Measurements from ENCODE around the gene RAPGEF3. TPM values are rescaled to one million over a fixed set of nuclear protein-coding genes. Genes with fewer than 3 reads are reported as not detected.
A peak's percentile ranks its signal among the peaks of the same experiment; 100 is the strongest.

Gene RAPGEF3
- total and polyA plus RNA-seq, 2 of the 13 experiments (the other 11 are each of a cell fraction or from before 2014, with no cell fraction given): 0.07 TPM

DNA sequence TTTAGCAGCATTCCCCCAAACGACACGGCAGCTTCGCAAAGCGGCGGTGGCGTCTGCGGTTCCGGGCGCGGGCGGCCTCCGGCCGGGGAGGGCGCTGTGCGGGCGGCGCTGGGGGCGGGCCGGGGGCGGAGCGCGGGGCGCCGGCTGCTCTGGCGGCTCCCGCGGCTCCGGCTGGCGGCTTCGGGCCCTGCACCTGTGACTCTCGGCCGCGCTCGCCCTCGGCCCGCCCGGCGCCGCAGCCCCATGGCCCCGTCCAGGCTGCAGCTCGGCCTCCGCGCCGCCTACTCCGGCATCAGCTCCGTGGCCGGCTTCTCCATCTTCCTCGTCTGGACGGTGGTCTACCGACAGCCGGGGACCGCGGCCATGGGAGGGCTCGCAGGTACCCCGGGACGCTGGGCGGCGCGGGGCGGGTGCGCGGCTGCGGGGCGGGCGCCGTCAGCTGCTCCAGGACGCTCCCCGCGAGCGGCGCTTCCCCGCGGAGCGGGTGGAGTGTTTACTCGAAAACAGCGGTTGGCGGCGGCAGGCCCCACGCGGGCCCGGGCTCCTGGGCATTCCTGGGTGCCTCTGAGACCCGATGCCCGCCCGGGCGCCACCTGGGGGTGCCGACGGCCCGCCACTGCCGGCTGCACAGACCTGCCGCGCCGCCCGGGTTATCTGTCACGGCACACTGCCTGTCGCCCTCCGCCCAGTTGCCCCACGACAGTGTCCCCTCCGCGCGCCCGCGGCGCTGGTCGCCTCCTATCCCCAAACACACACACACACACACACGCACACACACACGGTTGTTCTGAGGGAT is 14.6 kb upstream of the RAPGEF3 start, which contains the start of gene SLC48A1 (continued):
- no peak for TF ChIP-seq ZNF264 (CRISPR knock-in tag; IDR thresholded peaks at IDR 0.05)
- TF ChIP-seq, protein P1, sequence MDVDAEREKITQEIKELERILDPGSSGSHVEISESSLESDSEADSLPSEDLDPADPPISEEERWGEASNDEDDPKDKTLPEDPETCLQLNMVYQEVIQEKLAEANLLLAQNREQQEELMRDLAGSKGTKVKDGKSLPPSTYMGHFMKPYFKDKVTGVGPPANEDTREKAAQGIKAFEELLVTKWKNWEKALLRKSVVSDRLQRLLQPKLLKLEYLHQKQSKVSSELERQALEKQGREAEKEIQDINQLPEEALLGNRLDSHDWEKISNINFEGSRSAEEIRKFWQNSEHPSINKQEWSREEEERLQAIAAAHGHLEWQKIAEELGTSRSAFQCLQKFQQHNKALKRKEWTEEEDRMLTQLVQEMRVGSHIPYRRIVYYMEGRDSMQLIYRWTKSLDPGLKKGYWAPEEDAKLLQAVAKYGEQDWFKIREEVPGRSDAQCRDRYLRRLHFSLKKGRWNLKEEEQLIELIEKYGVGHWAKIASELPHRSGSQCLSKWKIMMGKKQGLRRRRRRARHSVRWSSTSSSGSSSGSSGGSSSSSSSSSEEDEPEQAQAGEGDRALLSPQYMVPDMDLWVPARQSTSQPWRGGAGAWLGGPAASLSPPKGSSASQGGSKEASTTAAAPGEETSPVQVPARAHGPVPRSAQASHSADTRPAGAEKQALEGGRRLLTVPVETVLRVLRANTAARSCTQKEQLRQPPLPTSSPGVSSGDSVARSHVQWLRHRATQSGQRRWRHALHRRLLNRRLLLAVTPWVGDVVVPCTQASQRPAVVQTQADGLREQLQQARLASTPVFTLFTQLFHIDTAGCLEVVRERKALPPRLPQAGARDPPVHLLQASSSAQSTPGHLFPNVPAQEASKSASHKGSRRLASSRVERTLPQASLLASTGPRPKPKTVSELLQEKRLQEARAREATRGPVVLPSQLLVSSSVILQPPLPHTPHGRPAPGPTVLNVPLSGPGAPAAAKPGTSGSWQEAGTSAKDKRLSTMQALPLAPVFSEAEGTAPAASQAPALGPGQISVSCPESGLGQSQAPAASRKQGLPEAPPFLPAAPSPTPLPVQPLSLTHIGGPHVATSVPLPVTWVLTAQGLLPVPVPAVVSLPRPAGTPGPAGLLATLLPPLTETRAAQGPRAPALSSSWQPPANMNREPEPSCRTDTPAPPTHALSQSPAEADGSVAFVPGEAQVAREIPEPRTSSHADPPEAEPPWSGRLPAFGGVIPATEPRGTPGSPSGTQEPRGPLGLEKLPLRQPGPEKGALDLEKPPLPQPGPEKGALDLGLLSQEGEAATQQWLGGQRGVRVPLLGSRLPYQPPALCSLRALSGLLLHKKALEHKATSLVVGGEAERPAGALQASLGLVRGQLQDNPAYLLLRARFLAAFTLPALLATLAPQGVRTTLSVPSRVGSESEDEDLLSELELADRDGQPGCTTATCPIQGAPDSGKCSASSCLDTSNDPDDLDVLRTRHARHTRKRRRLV (CRISPR knock-in tag; IDR thresholded peaks at IDR 0.05): no peak
- TF ChIP-seq SMAD1 (CRISPR knock-in tag; IDR thresholded peaks at IDR 0.05; ENCODE audit: borderline replicate concordance, low read depth): no peak; the same call in 1 of the 2 replicates
- TF ChIP-seq PCBP1 (IDR thresholded peaks at IDR 0.05; ENCODE audit: borderline replicate concordance, low read depth, low read length): 0 out of 2 replicates have a peak, but pooled peaks have one; percentile 63
- TF ChIP-seq, protein P2, sequence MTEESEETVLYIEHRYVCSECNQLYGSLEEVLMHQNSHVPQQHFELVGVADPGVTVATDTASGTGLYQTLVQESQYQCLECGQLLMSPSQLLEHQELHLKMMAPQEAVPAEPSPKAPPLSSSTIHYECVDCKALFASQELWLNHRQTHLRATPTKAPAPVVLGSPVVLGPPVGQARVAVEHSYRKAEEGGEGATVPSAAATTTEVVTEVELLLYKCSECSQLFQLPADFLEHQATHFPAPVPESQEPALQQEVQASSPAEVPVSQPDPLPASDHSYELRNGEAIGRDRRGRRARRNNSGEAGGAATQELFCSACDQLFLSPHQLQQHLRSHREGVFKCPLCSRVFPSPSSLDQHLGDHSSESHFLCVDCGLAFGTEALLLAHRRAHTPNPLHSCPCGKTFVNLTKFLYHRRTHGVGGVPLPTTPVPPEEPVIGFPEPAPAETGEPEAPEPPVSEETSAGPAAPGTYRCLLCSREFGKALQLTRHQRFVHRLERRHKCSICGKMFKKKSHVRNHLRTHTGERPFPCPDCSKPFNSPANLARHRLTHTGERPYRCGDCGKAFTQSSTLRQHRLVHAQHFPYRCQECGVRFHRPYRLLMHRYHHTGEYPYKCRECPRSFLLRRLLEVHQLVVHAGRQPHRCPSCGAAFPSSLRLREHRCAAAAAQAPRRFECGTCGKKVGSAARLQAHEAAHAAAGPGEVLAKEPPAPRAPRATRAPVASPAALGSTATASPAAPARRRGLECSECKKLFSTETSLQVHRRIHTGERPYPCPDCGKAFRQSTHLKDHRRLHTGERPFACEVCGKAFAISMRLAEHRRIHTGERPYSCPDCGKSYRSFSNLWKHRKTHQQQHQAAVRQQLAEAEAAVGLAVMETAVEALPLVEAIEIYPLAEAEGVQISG (CRISPR knock-in tag; IDR thresholded peaks at IDR 0.05): peak; percentile 96
- TF ChIP-seq, protein P3, sequence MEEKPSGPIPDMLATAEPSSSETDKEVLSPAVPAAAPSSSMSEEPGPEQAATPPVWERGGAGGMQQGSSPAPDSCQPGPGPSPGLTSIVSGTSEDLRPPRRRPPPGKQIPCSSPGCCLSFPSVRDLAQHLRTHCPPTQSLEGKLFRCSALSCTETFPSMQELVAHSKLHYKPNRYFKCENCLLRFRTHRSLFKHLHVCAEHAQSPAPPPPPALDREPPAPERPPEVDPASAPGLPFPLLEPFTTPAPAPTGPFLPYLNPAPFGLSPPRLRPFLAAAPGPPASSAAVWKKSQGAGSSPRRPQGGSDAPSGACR (CRISPR knock-in tag; IDR thresholded peaks at IDR 0.05): no peak
- TF ChIP-seq, protein P4, sequence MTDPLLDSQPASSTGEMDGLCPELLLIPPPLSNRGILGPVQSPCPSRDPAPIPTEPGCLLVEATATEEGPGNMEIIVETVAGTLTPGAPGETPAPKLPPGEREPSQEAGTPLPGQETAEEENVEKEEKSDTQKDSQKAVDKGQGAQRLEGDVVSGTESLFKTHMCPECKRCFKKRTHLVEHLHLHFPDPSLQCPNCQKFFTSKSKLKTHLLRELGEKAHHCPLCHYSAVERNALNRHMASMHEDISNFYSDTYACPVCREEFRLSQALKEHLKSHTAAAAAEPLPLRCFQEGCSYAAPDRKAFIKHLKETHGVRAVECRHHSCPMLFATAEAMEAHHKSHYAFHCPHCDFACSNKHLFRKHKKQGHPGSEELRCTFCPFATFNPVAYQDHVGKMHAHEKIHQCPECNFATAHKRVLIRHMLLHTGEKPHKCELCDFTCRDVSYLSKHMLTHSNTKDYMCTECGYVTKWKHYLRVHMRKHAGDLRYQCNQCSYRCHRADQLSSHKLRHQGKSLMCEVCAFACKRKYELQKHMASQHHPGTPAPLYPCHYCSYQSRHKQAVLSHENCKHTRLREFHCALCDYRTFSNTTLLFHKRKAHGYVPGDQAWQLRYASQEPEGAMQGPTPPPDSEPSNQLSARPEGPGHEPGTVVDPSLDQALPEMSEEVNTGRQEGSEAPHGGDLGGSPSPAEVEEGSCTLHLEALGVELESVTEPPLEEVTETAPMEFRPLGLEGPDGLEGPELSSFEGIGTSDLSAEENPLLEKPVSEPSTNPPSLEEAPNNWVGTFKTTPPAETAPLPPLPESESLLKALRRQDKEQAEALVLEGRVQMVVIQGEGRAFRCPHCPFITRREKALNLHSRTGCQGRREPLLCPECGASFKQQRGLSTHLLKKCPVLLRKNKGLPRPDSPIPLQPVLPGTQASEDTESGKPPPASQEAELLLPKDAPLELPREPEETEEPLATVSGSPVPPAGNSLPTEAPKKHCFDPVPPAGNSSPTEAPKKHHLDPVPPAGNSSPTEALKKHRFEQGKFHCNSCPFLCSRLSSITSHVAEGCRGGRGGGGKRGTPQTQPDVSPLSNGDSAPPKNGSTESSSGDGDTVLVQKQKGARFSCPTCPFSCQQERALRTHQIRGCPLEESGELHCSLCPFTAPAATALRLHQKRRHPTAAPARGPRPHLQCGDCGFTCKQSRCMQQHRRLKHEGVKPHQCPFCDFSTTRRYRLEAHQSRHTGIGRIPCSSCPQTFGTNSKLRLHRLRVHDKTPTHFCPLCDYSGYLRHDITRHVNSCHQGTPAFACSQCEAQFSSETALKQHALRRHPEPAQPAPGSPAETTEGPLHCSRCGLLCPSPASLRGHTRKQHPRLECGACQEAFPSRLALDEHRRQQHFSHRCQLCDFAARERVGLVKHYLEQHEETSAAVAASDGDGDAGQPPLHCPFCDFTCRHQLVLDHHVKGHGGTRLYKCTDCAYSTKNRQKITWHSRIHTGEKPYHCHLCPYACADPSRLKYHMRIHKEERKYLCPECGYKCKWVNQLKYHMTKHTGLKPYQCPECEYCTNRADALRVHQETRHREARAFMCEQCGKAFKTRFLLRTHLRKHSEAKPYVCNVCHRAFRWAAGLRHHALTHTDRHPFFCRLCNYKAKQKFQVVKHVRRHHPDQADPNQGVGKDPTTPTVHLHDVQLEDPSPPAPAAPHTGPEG (CRISPR knock-in tag; IDR thresholded peaks at IDR 0.05): peak; percentile 66; the same call in 1 of the 2 replicates
- TF ChIP-seq ZMYM2 (CRISPR knock-in tag; IDR thresholded peaks at IDR 0.05): no peak
- TF ChIP-seq ZNF451 (CRISPR knock-in tag; IDR thresholded peaks at IDR 0.05): no peak
- no peak for TF ChIP-seq ELF4 (CRISPR knock-in tag; IDR thresholded peaks at IDR 0.05; ENCODE audit: borderline replicate concordance)
- TF ChIP-seq MEIS2 (CRISPR knock-in tag; IDR thresholded peaks at IDR 0.05): peak; percentile 20; the same call in 1 of the 2 replicates
- no peak for TF ChIP-seq ZNF350 (CRISPR knock-in tag; IDR thresholded peaks at IDR 0.05; ENCODE audit: borderline replicate concordance, low read depth)
- TF ChIP-seq MIER2 (CRISPR knock-in tag; IDR thresholded peaks at IDR 0.05): no peak
- no peak for TF ChIP-seq NFIC (IDR thresholded peaks at IDR 0.05; ENCODE audit: low read length)
